HG03095 (cell line): ENCODE results near the gene TBC1D22A.
"Not testable (repeated sequence)": the region's sequence is repeated elsewhere in the genome, so short reads cannot be mapped to it uniquely, and the experiment has no call there.

ENCODE experiments used
- ATAC-seq: cut with Tn5 transposase; IDR thresholded peaks from one replicate; pipeline ENCODE4 v1.9.1; 2021; ENCODE audit warnings: moderate library complexity; ENCODE audit not compliant: unreplicated experiment

TBC1D22A gene

DNA sequence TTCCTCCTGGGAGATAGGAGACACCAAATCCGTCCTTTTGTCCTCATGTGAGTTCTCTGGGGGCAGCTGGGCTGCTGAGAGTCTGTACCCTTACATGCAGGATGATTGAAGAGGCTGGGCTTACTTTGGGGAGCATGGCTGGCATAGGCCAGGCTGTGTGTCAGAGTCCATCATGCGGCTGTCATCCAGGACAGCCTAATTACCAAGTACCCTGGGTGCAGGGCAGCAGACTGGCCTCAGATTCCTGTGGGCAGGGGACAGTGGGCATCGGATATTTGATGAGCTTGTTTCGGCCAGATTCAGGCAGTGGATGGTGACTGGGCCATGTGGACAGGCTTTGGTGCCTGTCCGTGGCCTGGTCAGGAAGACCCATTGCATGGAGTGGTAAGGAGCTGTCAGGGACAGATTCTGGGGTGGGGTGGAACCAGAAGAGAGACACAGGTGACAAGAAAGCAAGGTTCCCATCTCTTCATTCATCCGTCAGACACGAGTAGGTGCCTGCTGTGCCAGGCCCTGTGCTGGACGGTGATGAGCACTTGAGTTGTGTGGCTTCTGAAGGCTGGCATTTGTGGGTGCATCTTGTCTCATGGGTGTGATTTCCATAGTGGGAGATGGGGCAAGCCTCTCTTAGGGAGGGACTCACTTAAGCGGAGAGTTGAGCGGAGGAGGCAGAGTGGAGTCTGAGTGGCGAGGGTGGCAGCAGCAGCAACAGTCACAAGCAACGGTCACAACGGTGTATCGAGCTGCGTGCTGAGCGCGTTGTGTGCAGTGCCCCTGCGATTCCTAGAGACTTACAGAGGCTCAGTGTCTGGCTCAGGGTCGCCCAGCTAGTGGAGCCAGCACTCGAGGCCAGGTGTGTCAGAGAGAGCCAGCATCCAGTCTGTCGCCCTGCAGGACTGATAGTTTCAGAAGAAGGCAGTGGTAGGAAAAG lies 48.7 kb downstream of the TBC1D22A start:
- ATAC-seq, result no peak

DNA sequence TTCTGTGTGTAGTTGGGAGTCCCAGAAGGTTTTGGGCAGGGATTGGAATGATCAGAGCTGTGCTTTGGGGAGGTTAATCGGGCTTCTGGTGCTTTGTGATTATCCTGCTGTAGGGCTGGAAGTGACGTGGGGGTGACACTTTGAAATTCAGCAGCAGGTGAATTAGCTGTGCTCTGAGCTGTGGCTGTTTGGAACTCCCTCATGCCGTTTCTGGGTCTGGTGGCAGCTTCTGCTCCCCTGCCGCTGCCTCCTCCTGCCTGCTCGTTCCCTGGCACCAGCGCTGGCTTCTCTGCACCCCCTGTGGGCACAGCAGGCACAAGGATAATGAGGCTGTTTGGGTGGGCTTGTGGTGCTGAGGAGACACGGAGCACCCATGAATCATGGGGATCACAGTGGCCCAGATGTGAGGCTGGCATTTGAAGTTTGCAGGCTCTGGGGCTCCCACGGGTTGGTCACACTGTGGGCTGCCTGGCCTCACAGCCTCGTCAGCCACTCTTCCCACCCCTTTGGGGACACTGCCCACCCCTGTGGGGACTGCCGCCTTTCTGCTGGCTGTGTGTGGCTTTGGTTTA lies 49.7 kb downstream of the TBC1D22A start:
- no peak for ATAC-seq

DNA sequence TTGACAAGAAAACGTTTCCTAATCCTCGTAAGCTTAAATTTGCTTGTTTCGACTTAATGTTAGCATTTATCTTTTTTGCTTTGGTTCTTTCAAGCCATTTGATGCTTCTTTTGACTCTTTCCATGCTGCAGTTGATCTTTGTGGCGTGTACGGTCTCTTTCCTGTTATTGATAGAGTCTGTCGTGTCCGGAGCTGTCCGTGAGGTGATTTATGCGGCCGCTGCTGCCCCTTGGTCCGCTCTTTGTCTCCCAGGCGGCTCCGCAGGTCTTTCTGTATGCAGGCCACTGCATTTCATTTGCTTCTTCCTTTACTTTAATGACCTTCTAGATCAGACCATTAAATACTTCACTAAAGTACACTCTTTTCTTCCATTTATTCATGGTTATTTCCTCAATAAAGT lies 50.3 kb downstream of the TBC1D22A start:
- ATAC-seq, result no peak

DNA sequence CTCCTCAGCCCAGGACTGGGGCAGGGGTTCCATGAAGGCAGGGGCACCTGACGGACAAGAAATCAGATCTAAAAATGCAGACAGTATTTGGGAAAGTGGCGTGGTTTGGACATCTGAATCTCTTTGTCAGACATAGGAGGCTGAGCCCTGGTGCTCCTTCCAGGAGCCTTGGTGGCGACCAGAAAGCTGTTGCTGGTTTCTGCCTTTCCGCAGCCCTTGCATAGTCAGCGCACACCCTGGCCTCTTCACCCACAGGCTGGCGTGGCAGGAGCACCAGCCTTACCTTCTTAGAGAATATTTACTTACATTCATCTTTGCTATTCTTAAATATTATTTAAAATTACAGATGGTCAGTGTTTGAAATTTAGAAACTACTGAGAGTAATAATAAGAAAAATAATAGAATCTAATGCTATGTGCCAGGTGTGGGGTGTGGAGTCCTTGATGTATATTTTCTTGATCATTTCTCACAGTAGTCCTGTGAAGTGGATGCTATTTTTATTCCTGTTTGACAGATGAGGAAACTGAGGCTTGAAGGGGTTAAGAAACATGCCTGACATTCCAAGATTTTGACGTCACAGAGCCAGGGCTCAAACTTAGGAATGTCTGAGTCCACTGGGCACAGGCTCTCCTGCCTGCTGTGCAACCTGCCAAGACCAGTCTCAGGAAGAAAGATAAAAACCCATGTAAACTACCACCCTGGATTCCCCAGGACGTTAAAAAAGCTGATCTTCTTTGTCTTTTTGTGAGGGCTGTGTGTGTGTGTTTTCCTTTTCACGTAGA lies 51.6 kb downstream of the TBC1D22A start:
- no peak for ATAC-seq

DNA sequence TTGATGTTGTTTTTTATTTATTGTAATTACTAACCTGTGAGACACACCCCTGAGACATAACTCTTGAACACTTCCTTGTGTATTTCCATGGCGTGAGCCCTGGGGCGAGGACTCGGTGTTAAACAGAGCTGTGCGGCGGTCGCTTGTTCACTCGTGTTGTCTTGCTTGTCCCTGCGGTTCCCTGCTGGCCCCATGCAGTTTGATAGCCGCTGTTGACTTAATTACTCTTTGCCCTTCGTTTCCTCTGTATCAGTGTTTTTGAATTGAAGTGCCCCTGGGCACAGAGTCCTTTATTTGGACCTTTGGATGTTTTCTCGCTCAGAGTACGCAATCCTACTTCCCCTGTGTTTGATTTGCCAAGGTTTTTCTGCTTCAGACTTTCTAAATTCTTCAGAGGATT lies 52.7 kb downstream of the TBC1D22A start:
- ATAC-seq, result no peak

DNA sequence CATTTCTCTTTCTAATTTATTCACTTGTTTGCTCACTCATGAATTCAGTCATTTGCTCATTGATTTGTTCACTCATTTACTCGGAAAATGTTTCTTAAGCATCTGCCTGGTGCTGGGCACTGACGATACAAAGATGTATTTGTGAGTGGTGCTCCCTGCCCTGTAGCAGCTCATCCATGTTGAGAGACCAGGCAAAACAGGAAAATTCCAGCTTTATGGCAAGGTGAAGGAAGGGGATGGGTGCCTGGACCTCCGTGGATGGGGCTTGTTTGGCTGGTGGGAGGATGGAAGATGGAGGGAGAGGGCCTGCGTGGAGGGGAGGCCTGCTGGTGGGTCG lies 53.1 kb downstream of the TBC1D22A start:
- no peak for ATAC-seq

DNA sequence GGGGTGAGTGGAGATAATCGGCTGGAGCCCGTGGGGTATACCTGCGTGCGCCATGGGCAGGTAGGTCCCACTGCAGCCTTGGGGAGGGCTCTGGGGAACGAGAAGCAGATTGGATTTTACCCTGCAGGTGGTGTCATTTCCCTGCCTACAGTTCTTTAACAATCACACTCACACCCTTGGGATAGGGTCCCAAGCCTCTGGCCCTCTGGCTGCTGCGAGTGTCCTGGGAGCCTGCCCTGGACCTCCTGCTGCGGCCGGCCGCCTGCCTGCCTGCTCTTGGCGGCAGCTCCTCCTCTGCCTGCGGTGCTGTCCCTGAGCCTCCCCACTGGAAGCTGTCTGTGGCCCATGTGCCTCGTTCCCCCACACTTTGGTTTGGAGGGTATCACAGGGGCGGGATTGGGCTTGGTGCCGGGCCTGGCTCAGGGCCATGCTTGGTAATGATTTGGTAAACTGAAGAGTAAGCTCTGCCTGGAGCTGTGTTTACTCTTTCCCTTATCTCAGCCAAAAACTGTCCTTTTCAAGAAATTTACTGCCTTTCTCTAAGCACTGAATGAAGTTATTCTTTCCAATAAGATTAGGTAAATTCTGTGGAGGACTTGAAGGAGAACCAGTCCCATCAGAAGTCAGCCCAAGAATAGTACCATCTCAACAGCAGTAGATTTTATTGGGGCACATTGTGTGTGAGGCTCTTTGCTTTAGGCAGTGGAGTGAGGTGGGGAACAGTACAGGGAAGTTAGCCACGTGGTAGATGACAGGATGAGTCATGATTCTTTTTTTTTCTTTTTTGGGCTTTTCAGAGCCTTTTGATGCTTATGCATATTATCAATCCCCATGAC lies 53.7 kb downstream of the TBC1D22A start:
- no peak for ATAC-seq

DNA sequence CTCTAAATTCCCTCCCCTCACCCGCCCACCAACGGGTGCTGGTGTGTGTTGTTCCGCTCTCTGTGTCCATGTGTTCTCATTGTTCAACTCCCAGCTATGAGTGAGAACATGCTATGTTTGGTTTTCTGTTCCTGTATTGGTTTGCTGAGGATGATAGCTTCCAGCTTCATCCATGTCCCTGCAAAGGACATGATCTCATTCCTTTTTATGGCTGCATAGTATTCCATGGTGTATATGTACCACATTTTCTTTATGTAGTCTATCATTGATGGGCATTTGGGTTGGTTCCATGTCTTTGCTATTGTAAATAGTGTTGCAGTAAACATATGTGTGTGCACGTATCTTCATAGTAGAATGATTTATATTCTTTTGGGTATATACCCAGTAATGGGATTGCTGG lies 54.9 kb downstream of the TBC1D22A start:
- not testable (repeated sequence) for ATAC-seq

DNA sequence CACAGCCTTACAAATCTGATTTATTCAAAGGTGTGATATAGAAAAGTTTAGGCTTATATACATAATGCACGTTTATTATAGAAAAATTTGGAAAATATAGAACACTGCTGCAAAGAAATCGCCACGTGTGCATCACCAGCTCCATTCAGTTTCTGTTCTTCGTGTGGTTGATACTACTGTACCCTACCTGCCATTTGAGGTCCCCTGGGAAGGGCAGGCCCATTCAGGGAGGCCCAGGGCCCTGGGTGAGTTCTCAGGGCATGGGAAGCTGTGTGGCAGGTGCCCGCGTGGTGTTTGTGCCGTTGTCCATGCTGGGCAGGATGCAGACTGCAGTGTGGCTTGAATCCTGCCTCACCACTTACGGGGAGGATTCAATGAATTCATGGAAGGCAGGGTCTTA lies 60.8 kb downstream of the TBC1D22A start:
- ATAC-seq, result no peak

DNA sequence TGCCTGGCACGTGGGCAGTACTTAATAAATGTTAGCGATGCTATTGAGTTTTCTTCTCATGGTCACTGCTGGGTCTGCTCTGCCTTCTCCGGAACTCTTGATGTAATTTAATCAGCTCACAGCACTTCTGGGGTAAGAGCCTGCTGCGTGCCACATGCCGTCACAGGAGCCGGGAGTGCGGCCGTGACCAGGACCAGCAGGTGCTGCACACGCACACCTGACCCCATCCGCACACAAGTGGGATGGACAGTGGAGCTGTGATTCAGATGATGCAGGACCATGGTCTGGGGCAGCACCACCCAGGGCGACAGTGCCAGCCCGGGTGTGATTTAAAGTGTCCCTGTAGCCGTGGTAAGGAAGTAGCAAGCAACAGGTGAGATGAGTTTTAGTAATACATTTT lies 61.2 kb downstream of the TBC1D22A start:
- ATAC-seq, result no peak

DNA sequence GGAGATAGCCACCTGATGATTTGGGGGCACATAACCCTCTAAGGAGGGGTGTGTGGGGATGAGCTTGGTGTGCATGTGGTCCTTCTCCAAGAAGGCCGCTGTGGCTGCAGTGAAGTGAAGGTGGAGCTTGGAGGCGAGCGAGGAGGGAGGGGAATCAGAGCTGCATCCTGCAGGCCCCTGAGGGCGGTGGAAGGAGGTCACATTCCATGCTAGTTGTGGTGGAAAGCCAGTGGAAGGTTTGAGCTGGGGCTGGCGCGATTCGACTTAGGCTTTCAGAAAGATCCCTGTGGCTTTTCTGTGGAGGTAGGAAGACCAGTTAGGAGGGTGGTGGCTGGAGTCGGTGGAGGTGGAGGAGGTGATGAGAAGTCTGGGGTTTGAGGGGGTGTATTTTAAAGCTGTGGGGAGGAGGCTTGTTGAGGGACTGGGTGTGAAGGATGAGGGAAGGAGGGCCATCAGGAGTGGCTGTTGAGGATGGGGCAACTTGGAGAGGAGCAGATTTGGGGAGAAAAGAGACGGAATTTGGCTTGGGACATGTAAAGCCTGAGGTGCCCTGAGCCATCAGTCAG lies 62.0 kb downstream of the TBC1D22A start:
- ATAC-seq, result no peak

DNA sequence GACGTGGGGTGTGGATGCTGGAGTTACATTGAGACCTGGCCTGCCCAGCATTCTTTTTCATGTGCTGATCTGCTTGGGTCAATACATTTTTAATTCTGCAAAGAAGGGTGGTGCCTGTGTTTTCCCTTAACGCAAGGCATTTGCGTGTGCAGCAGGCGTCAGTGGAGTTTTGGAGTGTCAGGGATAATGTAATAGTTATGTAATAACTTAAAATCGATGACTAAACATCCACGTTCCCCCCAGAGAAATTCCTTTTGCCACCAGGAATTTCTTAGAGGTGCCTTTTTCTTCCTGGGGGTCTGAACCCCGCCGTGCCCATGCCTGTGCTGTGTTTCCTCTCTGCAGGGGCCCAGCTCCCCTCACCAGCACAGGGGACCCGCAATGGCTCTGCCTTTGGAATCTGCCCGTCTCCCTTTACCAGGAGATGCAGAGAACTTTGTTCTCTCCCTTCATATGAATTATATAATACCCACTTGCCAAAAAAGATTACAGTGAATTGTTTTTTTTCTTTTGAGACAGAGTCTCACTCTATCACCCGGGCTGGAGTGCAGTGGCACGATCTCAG lies 62.6 kb downstream of the TBC1D22A start:
- no peak for ATAC-seq

DNA sequence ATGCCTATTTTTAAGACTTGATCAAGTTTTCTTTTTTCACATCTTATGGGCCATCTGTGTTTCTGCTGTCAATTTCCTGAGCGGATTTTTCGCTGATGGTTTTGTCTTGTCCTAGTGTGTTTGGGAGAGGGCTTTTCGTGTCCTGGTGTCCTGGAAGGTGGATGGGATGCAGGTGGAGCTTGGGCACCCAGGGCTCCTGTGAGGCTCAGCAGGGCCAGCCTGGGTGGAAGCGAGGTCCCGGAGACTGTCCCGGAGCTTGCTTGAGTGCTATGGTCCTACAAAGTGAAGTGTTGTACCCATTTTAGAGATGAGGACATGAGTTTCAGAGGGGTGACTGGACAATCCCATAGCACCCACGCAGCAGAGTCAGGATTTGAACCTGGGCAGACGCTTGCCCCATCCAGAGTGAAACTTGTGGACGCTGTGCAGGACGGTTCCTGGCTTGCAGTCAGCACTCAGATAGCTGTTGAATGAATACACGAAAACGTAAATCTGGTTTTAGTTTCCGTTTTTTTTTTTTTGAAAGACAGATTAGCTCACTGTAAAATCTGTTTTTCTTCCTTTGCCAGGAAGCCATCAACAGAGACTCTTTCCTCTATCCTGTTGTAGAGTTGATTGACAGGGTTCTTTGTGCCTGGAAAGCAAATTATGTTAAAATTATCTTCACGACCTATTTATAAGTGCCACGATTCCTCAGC lies 64.1 kb downstream of the TBC1D22A start:
- no peak for ATAC-seq

DNA sequence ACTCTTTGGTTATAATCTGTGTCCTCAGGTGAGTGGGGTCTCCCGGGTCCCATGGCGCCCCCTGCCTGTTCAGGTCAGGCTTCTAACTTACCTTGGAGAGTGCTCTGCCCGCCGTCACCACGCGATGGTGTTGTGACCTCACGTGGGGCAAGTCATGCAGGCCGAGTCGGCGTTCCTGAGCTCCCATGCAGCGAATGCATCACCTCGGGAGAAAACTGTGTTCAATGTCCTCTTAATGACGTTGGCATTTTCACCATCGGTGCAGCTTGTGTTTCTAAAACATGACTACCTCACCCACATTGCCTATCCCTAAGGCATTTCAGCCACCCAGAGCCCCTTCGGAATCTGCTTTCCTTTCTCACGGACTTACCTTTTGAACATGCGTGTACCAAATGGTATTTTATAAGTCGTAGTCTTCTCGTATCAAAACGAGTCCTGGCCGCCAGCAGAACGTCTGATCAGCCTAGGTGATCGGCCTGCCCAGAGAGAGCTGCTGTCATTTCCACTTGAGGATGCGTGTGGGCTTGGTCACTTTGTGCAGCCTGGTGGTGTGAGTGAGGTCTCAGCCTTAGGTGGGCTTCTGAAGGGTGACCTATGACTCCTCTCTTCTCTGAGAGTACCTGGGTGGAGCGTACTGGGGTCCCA lies 64.8 kb downstream of the TBC1D22A start:
- no peak for ATAC-seq

DNA sequence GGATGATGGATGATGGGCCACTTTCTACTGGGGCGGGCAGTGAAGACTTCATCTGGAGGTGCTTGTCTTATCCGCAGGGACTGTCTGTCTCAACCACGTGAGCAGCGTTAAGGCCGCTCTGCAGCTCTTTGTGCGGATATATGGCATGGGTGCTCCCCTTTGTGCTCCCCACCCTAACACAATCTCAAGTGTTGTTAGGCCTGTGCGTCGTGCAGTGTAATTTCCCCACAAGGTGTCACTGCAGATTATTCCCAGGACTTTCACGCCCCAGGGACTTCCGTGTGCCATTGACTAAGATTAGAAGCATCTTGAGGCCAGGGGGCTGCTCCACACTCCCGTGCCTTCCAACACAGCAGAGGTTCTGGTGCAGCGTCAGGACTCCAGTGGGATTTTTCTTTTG lies 65.3 kb downstream of the TBC1D22A start:
- no peak for ATAC-seq

DNA sequence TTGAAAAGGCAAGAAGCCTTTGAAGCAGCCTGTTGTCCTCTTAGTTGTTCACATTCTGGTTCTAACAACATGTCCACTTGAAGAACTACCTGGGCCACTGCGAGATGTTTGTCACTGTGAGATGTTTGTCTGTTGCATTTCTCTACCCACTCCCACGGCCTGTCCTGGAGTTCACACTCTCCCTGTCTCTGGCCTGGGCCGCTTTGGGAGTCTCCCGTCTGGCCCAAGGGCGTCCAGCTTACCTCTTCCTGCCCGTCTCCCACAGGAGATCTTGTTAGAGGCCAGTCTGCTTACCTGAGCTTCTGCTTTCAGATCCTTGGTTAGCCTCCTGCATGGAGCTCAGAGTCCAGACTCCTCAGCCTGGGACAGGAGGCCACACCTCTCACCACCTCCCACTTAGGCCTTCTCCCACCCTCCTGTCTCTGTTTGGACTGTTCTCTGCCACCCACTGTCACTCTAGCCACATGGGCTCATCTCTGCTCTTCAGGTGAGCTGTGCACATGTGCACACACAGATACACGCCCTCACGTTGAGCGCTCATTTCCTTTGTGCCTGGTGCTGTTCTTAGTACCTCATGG lies 66.0 kb downstream of the TBC1D22A start:
- no peak for ATAC-seq

DNA sequence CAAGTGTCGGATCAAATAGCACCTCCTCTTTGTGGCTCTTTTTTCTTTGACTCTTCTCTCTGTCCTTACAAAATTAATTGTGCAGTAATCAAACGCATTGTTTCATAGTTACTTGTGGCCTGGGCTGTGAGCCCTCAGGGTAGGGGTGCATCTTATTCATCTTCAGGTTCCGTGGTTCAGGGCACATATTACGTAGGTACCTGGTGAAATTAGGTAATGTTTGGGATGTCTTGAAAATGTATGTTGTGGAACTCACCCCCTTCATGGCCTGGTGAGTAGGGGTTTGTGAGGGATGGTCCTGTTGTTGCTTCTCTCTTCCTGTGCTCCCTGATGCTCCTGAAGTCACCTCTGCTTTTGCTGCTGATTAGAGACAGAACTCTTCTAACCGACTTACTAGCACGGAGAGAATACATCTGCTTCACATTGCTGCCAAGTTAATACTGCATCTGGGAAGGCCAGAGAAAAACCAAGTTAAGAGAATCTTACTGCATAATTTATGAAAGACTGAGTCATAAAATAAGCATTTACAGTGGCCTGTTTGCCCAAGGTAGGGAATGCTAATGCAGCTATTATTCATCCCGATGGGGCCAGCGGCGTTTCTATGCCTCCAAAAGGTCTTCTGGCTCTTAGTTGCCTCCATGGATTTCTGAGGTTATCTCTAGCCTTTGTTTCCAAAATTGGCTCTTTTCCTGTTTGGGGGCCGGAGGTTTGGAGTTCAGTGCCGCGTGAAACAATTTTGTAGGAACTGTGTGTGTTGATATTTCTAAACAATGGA lies 66.9 kb downstream of the TBC1D22A start:
- ATAC-seq, result no peak
